OCI-LY7 (cell line): ENCODE results near the gene MAP3K19.

Experiments used
- CTCF ChIP-seq: fragments of 200-600 bp; sonication (generic); conservative IDR thresholded peaks from 2 replicates; pipeline ENCODE4 v1.5.1; 2014; ENCODE audit warnings: mild to moderate bottlenecking, antibody characterized with exemption, low read length, moderate library complexity, mixed read lengths
- EZH2phosphoT487 ChIP-seq: fragments of 200-600 bp; sonication (generic); IDR thresholded peaks from 2 replicates; pipeline ENCODE4 v1.6.1; 2018; ENCODE audit warnings: low read depth, borderline replicate concordance, mild to moderate bottlenecking, mixed run types, antibody characterized with exemption, low read length, moderate library complexity, mixed read lengths

- TF ChIP-seq CTCF (peak; percentile 86), EZH2phosphoT487 (no peak)
Measured at GRCh38 chr2:134988994-134989605, 58.1 kb downstream of the MAP3K19 start.
